ENCODE measurements around the gene VSTM2B. TPM values are rescaled to one million over a fixed set of nuclear protein-coding genes. Genes with fewer than 3 reads are reported as not detected.

Gene VSTM2B
- total RNA-seq, 1 experiment from 2014 or later = not detected

DNA sequence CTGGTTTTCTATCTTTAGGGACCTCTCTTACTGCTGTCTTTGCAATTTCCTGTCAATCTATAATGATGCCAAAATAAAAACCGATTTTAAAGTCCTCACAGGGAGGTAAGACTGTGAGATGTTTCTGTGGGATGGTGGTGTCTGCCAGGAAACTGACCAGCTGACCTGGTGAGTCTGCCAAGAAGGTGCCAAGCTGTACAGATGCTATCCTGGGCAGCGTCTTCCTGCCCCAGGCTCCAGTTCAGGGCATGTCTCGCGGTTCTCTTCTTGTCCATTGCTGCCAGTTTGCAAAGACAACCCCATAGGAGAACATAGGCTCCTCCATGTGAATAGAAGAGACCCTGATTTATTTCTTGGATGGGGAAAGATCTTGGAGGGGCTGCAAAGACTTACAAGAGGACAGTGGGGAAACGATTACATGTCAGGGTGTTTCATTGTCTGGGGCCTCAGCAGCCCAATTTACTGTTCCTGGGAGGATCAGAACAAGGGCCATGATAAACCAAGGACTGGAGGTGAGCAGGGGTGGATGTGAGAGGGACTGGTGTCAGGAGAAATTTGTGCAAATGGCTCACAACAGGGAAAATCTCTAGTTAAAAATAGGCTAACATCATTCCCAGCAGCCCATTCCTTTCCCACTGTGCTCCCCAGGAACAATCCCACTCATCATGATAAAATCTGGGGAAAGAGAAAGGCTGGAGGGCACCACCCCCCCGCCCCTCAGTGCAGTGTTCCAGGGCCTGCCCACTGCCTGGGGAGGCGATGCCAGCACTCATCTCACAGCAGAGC, 42.7 kb upstream of the VSTM2B start:
- no peak for TF ChIP-seq SIN3A (IDR thresholded peaks at IDR 0.05; ENCODE audit: borderline replicate concordance, insufficient read depth, low read depth, low read length)
- no peak for TF ChIP-seq TCF7L2 (IDR thresholded peaks at IDR 0.05; ENCODE audit: low read depth, low read length)
- no peak for TF ChIP-seq POLR2AphosphoS5 (IDR thresholded peaks at IDR 0.05; ENCODE audit: low read depth, low read length)
- TF ChIP-seq, protein P1, sequence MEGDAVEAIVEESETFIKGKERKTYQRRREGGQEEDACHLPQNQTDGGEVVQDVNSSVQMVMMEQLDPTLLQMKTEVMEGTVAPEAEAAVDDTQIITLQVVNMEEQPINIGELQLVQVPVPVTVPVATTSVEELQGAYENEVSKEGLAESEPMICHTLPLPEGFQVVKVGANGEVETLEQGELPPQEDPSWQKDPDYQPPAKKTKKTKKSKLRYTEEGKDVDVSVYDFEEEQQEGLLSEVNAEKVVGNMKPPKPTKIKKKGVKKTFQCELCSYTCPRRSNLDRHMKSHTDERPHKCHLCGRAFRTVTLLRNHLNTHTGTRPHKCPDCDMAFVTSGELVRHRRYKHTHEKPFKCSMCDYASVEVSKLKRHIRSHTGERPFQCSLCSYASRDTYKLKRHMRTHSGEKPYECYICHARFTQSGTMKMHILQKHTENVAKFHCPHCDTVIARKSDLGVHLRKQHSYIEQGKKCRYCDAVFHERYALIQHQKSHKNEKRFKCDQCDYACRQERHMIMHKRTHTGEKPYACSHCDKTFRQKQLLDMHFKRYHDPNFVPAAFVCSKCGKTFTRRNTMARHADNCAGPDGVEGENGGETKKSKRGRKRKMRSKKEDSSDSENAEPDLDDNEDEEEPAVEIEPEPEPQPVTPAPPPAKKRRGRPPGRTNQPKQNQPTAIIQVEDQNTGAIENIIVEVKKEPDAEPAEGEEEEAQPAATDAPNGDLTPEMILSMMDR (IDR thresholded peaks at IDR 0.05) = no peak
- TF ChIP-seq, protein P2, sequence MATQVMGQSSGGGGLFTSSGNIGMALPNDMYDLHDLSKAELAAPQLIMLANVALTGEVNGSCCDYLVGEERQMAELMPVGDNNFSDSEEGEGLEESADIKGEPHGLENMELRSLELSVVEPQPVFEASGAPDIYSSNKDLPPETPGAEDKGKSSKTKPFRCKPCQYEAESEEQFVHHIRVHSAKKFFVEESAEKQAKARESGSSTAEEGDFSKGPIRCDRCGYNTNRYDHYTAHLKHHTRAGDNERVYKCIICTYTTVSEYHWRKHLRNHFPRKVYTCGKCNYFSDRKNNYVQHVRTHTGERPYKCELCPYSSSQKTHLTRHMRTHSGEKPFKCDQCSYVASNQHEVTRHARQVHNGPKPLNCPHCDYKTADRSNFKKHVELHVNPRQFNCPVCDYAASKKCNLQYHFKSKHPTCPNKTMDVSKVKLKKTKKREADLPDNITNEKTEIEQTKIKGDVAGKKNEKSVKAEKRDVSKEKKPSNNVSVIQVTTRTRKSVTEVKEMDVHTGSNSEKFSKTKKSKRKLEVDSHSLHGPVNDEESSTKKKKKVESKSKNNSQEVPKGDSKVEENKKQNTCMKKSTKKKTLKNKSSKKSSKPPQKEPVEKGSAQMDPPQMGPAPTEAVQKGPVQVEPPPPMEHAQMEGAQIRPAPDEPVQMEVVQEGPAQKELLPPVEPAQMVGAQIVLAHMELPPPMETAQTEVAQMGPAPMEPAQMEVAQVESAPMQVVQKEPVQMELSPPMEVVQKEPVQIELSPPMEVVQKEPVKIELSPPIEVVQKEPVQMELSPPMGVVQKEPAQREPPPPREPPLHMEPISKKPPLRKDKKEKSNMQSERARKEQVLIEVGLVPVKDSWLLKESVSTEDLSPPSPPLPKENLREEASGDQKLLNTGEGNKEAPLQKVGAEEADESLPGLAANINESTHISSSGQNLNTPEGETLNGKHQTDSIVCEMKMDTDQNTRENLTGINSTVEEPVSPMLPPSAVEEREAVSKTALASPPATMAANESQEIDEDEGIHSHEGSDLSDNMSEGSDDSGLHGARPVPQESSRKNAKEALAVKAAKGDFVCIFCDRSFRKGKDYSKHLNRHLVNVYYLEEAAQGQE (IDR thresholded peaks at IDR 0.05; ENCODE audit: insufficient read depth in 1 of 2, low read depth in 2 of 2, low read length in 1 of 2) = no peak
- no peak overlapping the region for H3K27ac ChIP-seq (ENCODE audit: low read length)
- no peaks in the 10 kb centered on the region for H3K4me1 ChIP-seq (ENCODE audit: control insufficient read depth, insufficient read depth, low read length)
- BruUV-seq (replicated peaks) = no TSS peak
- ChIA-PET POLR2A (no interaction called here), CTCF (no interaction called here)
- DNase-seq (ENCODE audit: low read depth, low spot score) = no peak
- no peak overlapping the region for H3K4me3 ChIP-seq (ENCODE audit: low read depth in 2 of 2, low read length in 2 of 2)
- no peaks in the 10 kb centered on the region for H3K27me3 ChIP-seq (ENCODE audit: control insufficient read depth, insufficient read depth, low read length)
- no peaks in the 10 kb centered on the region for H3K36me3 ChIP-seq (ENCODE audit: control insufficient read depth, insufficient read depth, low read length)
- no peak for ATAC-seq
- intact Hi-C loops (cut with micrococcal nuclease; ENCODE audit: unreplicated experiment) (no loop called here), in situ Hi-C loops (cut with HindIII; ENCODE audit: low pct_unique_long_range_greater_than_20kb, low sequenced_read_pairs) (no loop called here)
- peaks cover 5% of the 10 kb centered on the region; the same call in 1 of the 2 replicates for H3K9me3 ChIP-seq (ENCODE audit: control insufficient read depth, insufficient read depth, low read depth, low read length)

DNA sequence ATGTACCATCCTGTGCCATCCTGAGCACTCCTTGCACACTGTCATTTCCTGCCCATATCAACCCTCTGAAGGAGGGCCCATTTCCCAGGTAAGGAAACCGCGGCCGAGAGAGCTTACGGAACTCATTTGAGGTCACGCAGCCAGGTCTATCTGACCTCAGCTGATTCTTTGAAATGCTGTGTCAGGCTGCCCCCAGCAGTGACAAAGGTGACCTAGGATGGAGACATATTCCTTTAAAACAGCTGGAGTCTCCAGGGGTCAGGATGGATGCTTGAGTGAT, 42.2 kb upstream of the VSTM2B start:
- TF ChIP-seq TCF7L2 (IDR thresholded peaks at IDR 0.05; ENCODE audit: low read depth, low read length) (no peak), POLR2AphosphoS5 (IDR thresholded peaks at IDR 0.05; ENCODE audit: low read depth, low read length) (no peak), SIN3A (IDR thresholded peaks at IDR 0.05; ENCODE audit: borderline replicate concordance, insufficient read depth, low read depth, low read length) (no peak)
- TF ChIP-seq, protein P2 (IDR thresholded peaks at IDR 0.05; ENCODE audit: insufficient read depth in 1 of 2, low read depth in 2 of 2, low read length in 1 of 2) = no peak
- TF ChIP-seq, protein P1 (IDR thresholded peaks at IDR 0.05) = no peak
- Histone ChIP-seq H3K27me3 (ENCODE audit: control insufficient read depth, insufficient read depth, low read length) (no peaks in the 10 kb centered on the region), H3K4me1 (ENCODE audit: control insufficient read depth, insufficient read depth, low read length) (no peaks in the 10 kb centered on the region), H3K27ac (ENCODE audit: low read length) (no peak overlapping the region), H3K36me3 (ENCODE audit: control insufficient read depth, insufficient read depth, low read length) (no peaks in the 10 kb centered on the region), H3K4me3 (ENCODE audit: low read depth in 2 of 2, low read length in 2 of 2) (no peak overlapping the region), H3K9me3 (ENCODE audit: control insufficient read depth, insufficient read depth, low read depth, low read length) (peaks cover 5% of the 10 kb centered on the region; the same call in 1 of the 2 replicates)
- ATAC-seq = no peak
- ChIA-PET CTCF (no interaction called here), POLR2A (no interaction called here)
- DNase-seq (ENCODE audit: low read depth, low spot score) = no peak
- no TSS peak for BruUV-seq (replicated peaks)
- intact Hi-C loops (cut with micrococcal nuclease; ENCODE audit: unreplicated experiment) (no loop called here), in situ Hi-C loops (cut with HindIII; ENCODE audit: low pct_unique_long_range_greater_than_20kb, low sequenced_read_pairs) (no loop called here)
